GM12878 (cell line): ENCODE results near the gene KRT32. TPM values are rescaled to one million over a fixed set of nuclear protein-coding genes. Genes with fewer than 3 reads are reported as not detected.

ENCODE experiments used
- ATAC-seq: fragments of 200-7000 bp; cut with Tn5 transposase; 3 replicates; pipeline ENCODE4 v1.9.1; 2020; ENCODE audit warnings: mild to moderate bottlenecking, moderate library complexity
- BruUV-seq: library from RNA; stranded (reverse); fragments of 400-500 nt; replicated peaks from 2 replicates; lab custom pipeline; 2021; lab: Mats Ljungman, UMichigan
- CTCF ChIA-PET: fragments of 300-600 bp; sonication (Branson Sonifier 250); formaldehyde crosslinking; extraction: SDS; loops from one replicate; lab custom pipeline; 2021; ENCODE audit warnings: inconsistent platforms; lab: Yijun Ruan, JAX
- POLR2A ChIA-PET: fragments of 350-600 bp; formaldehyde crosslinking; extraction: SDS; loops from one replicate; lab custom pipeline; 2021; ENCODE audit warnings: inconsistent platforms; lab: Charles Lee
- RAD21 ChIA-PET: fragments of 300-600 bp; sonication (Branson Sonifier 250); formaldehyde crosslinking; loops from one replicate; lab custom pipeline; 2023; ENCODE audit warnings: antibody characterized with exemption; ENCODE audit not compliant: unreplicated experiment; lab: Charles Lee
- SMC1A ChIA-PET: fragments of 300-600 bp; sonication (Branson Sonifier 250); formaldehyde crosslinking; loops from one replicate; lab custom pipeline; 2023; ENCODE audit not compliant: unreplicated experiment, uncharacterized antibody; lab: Charles Lee
- DNase-seq: peaks from one replicate; pipeline ENCODE4 v3.0.0-alpha.2; 2011; ENCODE audit warnings: low read depth, low spot score
- FAIRE-seq: peaks from 3 replicates; lab custom pipeline; 2011; peaks lifted over from hg19 to GRCh38; lab: Jason Lieb, UNC
- H2AFZ ChIP-seq: 2 replicates; pipeline ENCODE4 v1.6.0; 2011; ENCODE audit warnings: low read depth, low read length, control low read depth; ENCODE audit not compliant: control insufficient read depth
- H3K27ac ChIP-seq: 2 replicates; pipeline ENCODE4 v1.5.1; 2011; ENCODE audit warnings: control low read depth; ENCODE audit not compliant: control insufficient read depth, insufficient read depth
- H3K27me3 ChIP-seq, 2 experiments: replicated peaks in 1 of 2; 2 replicates each; pipeline versions ENCODE4 v1.6.0 to v1.6.1; 2011; ENCODE audit warnings: low read length in 1 of 2; ENCODE audit not compliant: control insufficient read depth in 2 of 2, insufficient read depth in 2 of 2
- H3K36me3 ChIP-seq, 2 experiments: 2 replicates each; pipeline ENCODE4 v1.5.1; 2011; ENCODE audit warnings: low read length in 1 of 2; ENCODE audit not compliant: control insufficient read depth in 2 of 2, insufficient read depth in 2 of 2
- H3K4me1 ChIP-seq: 2 replicates; pipeline ENCODE4 v1.6.1; 2011; ENCODE audit warnings: mild to moderate bottlenecking, low read length, moderate library complexity, mixed read lengths; ENCODE audit not compliant: control insufficient read depth, insufficient read depth
- H3K4me2 ChIP-seq: 2 replicates; pipeline ENCODE4 v1.6.0; 2011; ENCODE audit warnings: control low read depth; ENCODE audit not compliant: control insufficient read depth, insufficient read depth
- H3K4me3 ChIP-seq: fragments of 200-600 bp; sonication (generic); 2 replicates; pipeline ENCODE4 v1.5.1; 2016
- H3K79me2 ChIP-seq: 2 replicates; pipeline ENCODE4 v1.6.0; 2011; ENCODE audit warnings: low read length; ENCODE audit not compliant: control insufficient read depth, insufficient read depth
- H3K9ac ChIP-seq: 2 replicates; pipeline ENCODE4 v1.8.0; 2011; ENCODE audit warnings: low read length, control low read depth, mixed read lengths; ENCODE audit not compliant: control insufficient read depth, insufficient read depth
- H3K9me3 ChIP-seq: replicated peaks from 3 replicates; pipeline ENCODE4 v1.5.1; 2011; ENCODE audit warnings: mild to moderate bottlenecking, low read length; ENCODE audit not compliant: control insufficient read depth, insufficient read depth
- H4K20me1 ChIP-seq: 2 replicates; pipeline ENCODE4 v1.6.0; 2011; ENCODE audit not compliant: control insufficient read depth, insufficient read depth
- CTCF ChIP-seq, 3 experiments: IDR thresholded peaks in 2 of 3; conservative IDR thresholded peaks in 1 of 3; 2 replicates each; pipeline ENCODE4 v1.5.1; 2011; ENCODE audit warnings: low read depth in 3 of 3, low read length in 3 of 3, mild to moderate bottlenecking in 3 of 3, control low read depth in 2 of 3, moderate library complexity in 2 of 3, inconsistent platforms in 1 of 3, mixed read lengths in 1 of 3; ENCODE audit not compliant: control insufficient read depth in 2 of 3, insufficient read depth in 1 of 3; ENCODE audit errors: extremely low read depth in 1 of 3
- EP300 ChIP-seq, 2 experiments: fragments of 150-350 bp in 1 of 2; IDR thresholded peaks; 2 replicates each; pipeline ENCODE4 v1.6.1; 2011 to 2012; ENCODE audit warnings: low read depth in 2 of 2, low read length in 2 of 2, borderline replicate concordance in 1 of 2, improper control_type of control experiment in 1 of 2, inconsistent platforms in 1 of 2; ENCODE audit not compliant: control insufficient read depth in 1 of 2
- GATAD2B ChIP-seq: fragments of 450-650 bp; conservative IDR thresholded peaks from 2 replicates; pipeline ENCODE4 v1.6.1; 2017; ENCODE audit warnings: low read depth, mild to moderate bottlenecking, moderate library complexity
- HSF1 ChIP-seq: fragments of 150-350 bp; IDR thresholded peaks from 2 replicates; pipeline ENCODE4 v1.6.1; 2014; ENCODE audit warnings: mild to moderate bottlenecking, low read depth, low read length
- NRF1 ChIP-seq: conservative IDR thresholded peaks from 2 replicates; pipeline ENCODE4 v1.6.1; 2011; ENCODE audit warnings: mild to moderate bottlenecking, low read depth, low read length, improper control_type of control experiment
- POLR2A ChIP-seq: IDR thresholded peaks from 2 replicates; pipeline ENCODE4 v1.6.1; 2011; ENCODE audit warnings: low read depth, mild to moderate bottlenecking, low read length
- RBBP5 ChIP-seq: fragments of 200-600 bp; sonication (generic); conservative IDR thresholded peaks from 2 replicates; pipeline ENCODE4 v1.6.1; 2016
- RFX5 ChIP-seq: IDR thresholded peaks from 2 replicates; pipeline ENCODE4 v1.6.1; 2011; ENCODE audit warnings: low read depth, low read length, improper control_type of control experiment
- SMC3 ChIP-seq: IDR thresholded peaks from 2 replicates; pipeline ENCODE4 v1.6.1; 2011; ENCODE audit warnings: low read length, improper control_type of control experiment, borderline replicate concordance
- ZZZ3 ChIP-seq: IDR thresholded peaks from 2 replicates; pipeline ENCODE4 v1.6.1; 2011; ENCODE audit warnings: low read depth; ENCODE audit not compliant: control insufficient read depth, insufficient read length
- WGBS: methylation state at CpG from one replicate; pipeline ENCODE4 v1.1.6; 2016; ENCODE audit warnings: low lambda C conversion rate; ENCODE audit not compliant: insufficient replicate concordance, insufficient coverage; ENCODE audit errors: missing lambda C conversion rate; 5-methylcytosine and 5-hydroxymethylcytosine counted together
- in situ Hi-C: fragments of 300-500 bp; cut with MboI; formaldehyde crosslinking; loops from 9 replicates; pipeline ENCODE4 v1.14.3; 2018; ENCODE audit warnings: mixed read lengths
- intact Hi-C: fragments of 100-400 bp; cut with micrococcal nuclease; formaldehyde crosslinking; loops from one replicate; pipeline ENCODE4 v1.14.2; 2022; ENCODE audit not compliant: unreplicated experiment
- polyA plus RNA-seq, 11 experiments: library from polyadenylated mRNA; depleted of rRNA in 4 of 11; unstranded in 6 of 11; stranded (reverse) in 5 of 11; fragments of >200 nt; fragmentation: Nextera tagmentation in 4 of 11; fragmentation: Illumina TruSeq in 1 of 11; extraction: Ambion mirVana in 4 of 11; extraction: Trizol in 1 of 11; gene quantifications; 1 replicate in 1 of 11; 2 replicates in 10 of 11; pipeline versions ENCODE4 v1.2.1 to v1.2.3, GENCODE V29; 2011 to 2016; ENCODE audit warnings: inconsistent platforms in 2 of 11, missing spikeins in 2 of 11, low read depth in 1 of 11
- total RNA-seq, 4 experiments: library from RNA; depleted of rRNA in 3 of 4; stranded (reverse); fragments of >200 nt in 3 of 4; fragmentation: Illumina TruSeq in 1 of 4; extraction: Trizol in 1 of 4; gene quantifications; 2 replicates each; pipeline versions ENCODE4 v1.2.1 to v1.2.3, GENCODE V29; 2013 to 2021

Gene KRT32
- total and polyA plus RNA-seq, 10 of the 15 experiments (the other 5 are each of a cell fraction or from before 2014, with no cell fraction given) = not detected

- Histone ChIP-seq H3K9me3 (no peaks in the 10 kb centered on the region), H3K4me2 (no peak overlapping the region), H3K36me3 (no peaks in the 10 kb centered on the region), H3K27ac (no peak overlapping the region), H3K79me2 (no peaks in the 10 kb centered on the region), H3K4me1 (no peaks in the 10 kb centered on the region), H3K4me3 (no peak overlapping the region), H4K20me1 (no peaks in the 10 kb centered on the region), H3K27me3 (peaks cover 0 to 3% of the 10 kb centered on the region in 2 experiments; a peak in 2 of 4 replicates), H2AFZ (no peak overlapping the region), H3K9ac (no peak overlapping the region)
- BruUV-seq = no TSS peak
- ChIA-PET POLR2A (no interaction called here), SMC1A (interaction anchor here (0.9 kb wide), 2 partner anchors 160 to 180 kb away, joined by 3 read pairs; no protein-coding TSS in a partner anchor), CTCF (interaction anchor here (0.6 to 2.3 kb wide), 9 partner anchors 8 to 630 kb away, joined by 3 to 8 read pairs (median 3); no protein-coding TSS in a partner anchor), RAD21 (interaction anchor here (0.8 to 1.9 kb wide), 3 partner anchors 61 to 631 kb away, joined by 3 to 5 read pairs (median 3); no protein-coding TSS in a partner anchor)
- in situ Hi-C loops = no loop called here
- TF ChIP-seq NRF1 (no peak), CTCF (IDR thresholded peaks at IDR 0.05 in 2 of 3, conservative IDR thresholded peaks at IDR 0.05 in 1 of 3; ENCODE audit: control insufficient read depth in 2 of 3, extremely low read depth in 1 of 3, insufficient read depth in 1 of 3, low read depth in 3 of 3, low read length in 3 of 3) (peak; percentile 34 to 67 (median 63); a peak in 5 of 6 replicates), POLR2A (no peak), HSF1 (no peak), RBBP5 (no peak), EP300 (IDR thresholded peaks at IDR 0.05; ENCODE audit: borderline replicate concordance in 1 of 2, control insufficient read depth in 1 of 2, low read depth in 2 of 2, low read length in 2 of 2) (no peak), RFX5 (no peak), SMC3 (peak; percentile 31; the same call in 1 of the 2 replicates), ZZZ3 (no peak), GATAD2B (no peak)
- no peak for DNase-seq
- intact Hi-C loops = no loop called here
- ATAC-seq = peak; percentile 74
- WGBS = 37% methylated on average over 29 of the region's 29 CpGs
- FAIRE-seq = no peak
These were observed 19.8 kb upstream of the KRT32 start for GRCh38 chr17:41486809-41487530.
